Sigmoid colon (tissue), 7 donors: ENCODE data around the gene ZNF391. TPM values are rescaled to one million over a fixed set of nuclear protein-coding genes. Genes with fewer than 3 reads are reported as not detected.
"Not testable (repeated sequence)": the region's sequence is repeated elsewhere in the genome, so short reads cannot be mapped to it uniquely, and the experiment has no call there.

Experiments used
- DNase-seq: peaks from one replicate; pipeline ENCODE4 v3.0.0-alpha.2; 2019
- H3K27ac ChIP-seq, 4 donors: fragments of 200-600 bp; sonication (generic); one replicate each; pipeline ENCODE4 v1.5.1; 2016 to 2019; ENCODE audit warnings: mild to moderate bottlenecking in 1 of 4
- H3K27me3 ChIP-seq, 3 donors: fragments of 200-600 bp; sonication (generic); one replicate each; pipeline ENCODE4 v1.5.1; 2019; ENCODE audit warnings: mild to moderate bottlenecking in 1 of 3
- H3K36me3 ChIP-seq, 4 donors: fragments of 200-600 bp; sonication (generic); one replicate each; pipeline ENCODE4 v1.5.1; 2016 to 2019
- H3K4me1 ChIP-seq, 4 donors: fragments of 200-600 bp; sonication (generic); one replicate each; pipeline ENCODE4 v1.5.1; 2017 to 2019
- H3K4me3 ChIP-seq, 4 donors: fragments of 200-600 bp; sonication (generic); one replicate each; pipeline ENCODE4 v1.5.1; 2017 to 2019; ENCODE audit warnings: mild to moderate bottlenecking in 2 of 4, moderate library complexity in 1 of 4
- H3K9me3 ChIP-seq, 4 donors: fragments of 200-600 bp in 3 of 4; sonication (generic) in 3 of 4; one replicate each; pipeline versions ENCODE4 v1.5.1 to v1.6.1; 2013 to 2019
- CTCF ChIP-seq, 4 experiments: fragments of 450-650 bp in 3 of 4; fragments of 200-600 bp in 1 of 4; IDR thresholded peaks; one replicate each; pipeline ENCODE4 v1.5.1; 2016 to 2019; ENCODE audit warnings: antibody characterized with exemption in 4 of 4, mild to moderate bottlenecking in 3 of 4, moderate library complexity in 2 of 4
- EP300 ChIP-seq, 4 donors: sonication (generic); formaldehyde crosslinking; IDR thresholded peaks; one replicate each; pipeline ENCODE4 v1.6.1; 2017; ENCODE audit warnings: antibody characterized with exemption in 4 of 4
- POLR2A ChIP-seq, 2 donors: fragments of 450-650 bp; IDR thresholded peaks; one replicate each; pipeline ENCODE4 v1.6.1; 2016; ENCODE audit warnings: antibody characterized with exemption in 2 of 2, mild to moderate bottlenecking in 2 of 2, moderate library complexity in 2 of 2
- POLR2AphosphoS5 ChIP-seq, 4 donors: sonication (generic); formaldehyde crosslinking; IDR thresholded peaks; one replicate each; pipeline ENCODE4 v1.6.1; 2017; ENCODE audit warnings: antibody characterized with exemption in 4 of 4
- WGBS, 2 donors: extraction: QIAGEN DNeasy Blood & Tissue Kit; methylation state at CpG; one replicate each; pipeline ENCODE4 v1.1.7; 2013; 5-methylcytosine and 5-hydroxymethylcytosine counted together
- intact Hi-C: fragments of 100-400 bp; cut with DNase I; formaldehyde crosslinking; loops from one replicate; pipeline ENCODE4 v1.15.1; 2023
- polyA plus RNA-seq, 3 donors: library from polyadenylated mRNA; stranded (reverse); fragments of 200-250 nt; gene quantifications; one replicate each; pipeline ENCODE4 v1.2.3, GENCODE V29; 2013
- total RNA-seq, 4 donors: library from RNA; depleted of rRNA; stranded (reverse); fragments of >200 nt; gene quantifications; one replicate each; pipeline ENCODE4 v1.1.0, GENCODE V29; 2016
- donor health status: healthy with polysubstance abuse.
- donor health status: Bipolar disorder and iron deficiency.
- donor health status: healthy.

The ZNF391 gene
- total and polyA plus RNA-seq, 7 donors: under 0.01 to 14.1 (median 3.5) TPM

GRCh38 chr6:27414996-27415395 lies 26.4 kb downstream of the ZNF391 start:
- no peaks in the 10 kb centered on the region for H3K9me3 ChIP-seq
- WGBS, 2 donors: 86 to 92% methylated on average over 1 of the region's 1 CpG
- H3K27ac ChIP-seq: no peak overlapping the region
- H3K4me1 ChIP-seq: no peaks in the 10 kb centered on the region
- H3K36me3 ChIP-seq: no peaks in the 10 kb centered on the region
- H3K4me3 ChIP-seq: no peak overlapping the region
- TF ChIP-seq POLR2AphosphoS5 (IDR thresholded peaks at IDR 0.05) (no peak), EP300 (IDR thresholded peaks at IDR 0.05) (no peak)
- no peaks in the 10 kb centered on the region for H3K27me3 ChIP-seq
- intact Hi-C loops: no loop called here
- DNase-seq: no peak

GRCh38 chr6:27415898-27416297 lies 27.3 kb downstream of the ZNF391 start:
- intact Hi-C loops: no loop called here
- TF ChIP-seq POLR2AphosphoS5 (IDR thresholded peaks at IDR 0.05) (no peak), POLR2A (IDR thresholded peaks at IDR 0.05) (no peak), EP300 (IDR thresholded peaks at IDR 0.05) (no peak), CTCF (IDR thresholded peaks at IDR 0.05) (no peak)

GRCh38 chr6:27419363-27419762 lies 30.8 kb downstream of the ZNF391 start:
- Histone ChIP-seq H3K36me3 (no peaks in the 10 kb centered on the region), H3K27me3 (no peaks in the 10 kb centered on the region), H3K4me1 (no peaks in the 10 kb centered on the region), H3K4me3 (no peak overlapping the region), H3K27ac (no peak overlapping the region), H3K9me3 (no peaks in the 10 kb centered on the region)
- DNase-seq: no peak
- intact Hi-C loops: no loop called here
- TF ChIP-seq POLR2A (IDR thresholded peaks at IDR 0.05) (no peak), EP300 (IDR thresholded peaks at IDR 0.05) (no peak)

More at GRCh38 chr6:27415898-27416297, 27.3 kb downstream of the ZNF391 start:
- WGBS, 2 donors: 88 to 89% methylated on average over 2 of the region's 2 CpGs
- no peak overlapping the region for H3K27ac ChIP-seq
- H3K4me1 ChIP-seq: no peaks in the 10 kb centered on the region
- H3K9me3 ChIP-seq: no peaks in the 10 kb centered on the region
- no peak overlapping the region for H3K4me3 ChIP-seq
- H3K36me3 ChIP-seq: no peaks in the 10 kb centered on the region
- no peaks in the 10 kb centered on the region for H3K27me3 ChIP-seq
- DNase-seq: no peak

GRCh38 chr6:27422651-27423332 lies 34.2 kb downstream of the ZNF391 start:
- intact Hi-C loops: no loop called here
- no peak for DNase-seq
- 61 to 80% methylated on average over 32 of the region's 32 CpGs for WGBS, 2 donors
- Histone ChIP-seq H3K4me3 (no peak overlapping the region), H3K27me3 (no peaks in the 10 kb centered on the region), H3K4me1 (no peaks in the 10 kb centered on the region), H3K9me3 (no peaks in the 10 kb centered on the region), H3K27ac (no peak overlapping the region), H3K36me3 (no peaks in the 10 kb centered on the region)
- TF ChIP-seq CTCF (IDR thresholded peaks at IDR 0.05): no peak
- TF ChIP-seq POLR2AphosphoS5 (IDR thresholded peaks at IDR 0.05): no peak
- TF ChIP-seq EP300 (IDR thresholded peaks at IDR 0.05): no peak
- no peak for TF ChIP-seq POLR2A (IDR thresholded peaks at IDR 0.05)

GRCh38 chr6:27424851-27425250 lies 36.3 kb downstream of the ZNF391 start:
- H3K9me3 ChIP-seq, intact Hi-C loops, DNase-seq, H3K27me3 ChIP-seq, H3K4me1 ChIP-seq, H3K36me3 ChIP-seq, H3K27ac ChIP-seq, H3K4me3 ChIP-seq: not testable (repeated sequence)
- 85 to 88% methylated on average over 36 of the region's 36 CpGs for WGBS, 2 donors

- Histone ChIP-seq H3K27ac (no peak overlapping the region), H3K27me3 (no peaks in the 10 kb centered on the region), H3K9me3 (peaks cover 0 to 4% (median 0%) of the 10 kb centered on the region in 4 donors), H3K4me1 (no peaks in the 10 kb centered on the region), H3K36me3 (no peaks in the 10 kb centered on the region), H3K4me3 (no peak overlapping the region)
- intact Hi-C loops: no loop called here
- no peak for TF ChIP-seq POLR2A (IDR thresholded peaks at IDR 0.05)
- no peak for TF ChIP-seq POLR2AphosphoS5 (IDR thresholded peaks at IDR 0.05)
- TF ChIP-seq CTCF (IDR thresholded peaks at IDR 0.05): no peak
- no peak for TF ChIP-seq EP300 (IDR thresholded peaks at IDR 0.05)
- WGBS, 2 donors: 73 to 82% methylated on average over 4 of the region's 4 CpGs
- DNase-seq: no peak
Measured at GRCh38 chr6:27426045-27426620, 37.6 kb downstream of the ZNF391 start.
